H1 (cell line): ENCODE results near the gene SLC26A4. TPM values are rescaled to one million over a fixed set of nuclear protein-coding genes. Genes with fewer than 3 reads are reported as not detected.

ENCODE experiments used
- CBX8 ChIP-seq: fragments of 300-800, 300-1000 bp; sonication (generic); IDR thresholded peaks from 2 replicates; pipeline ENCODE4 v1.7.1; 2016; ENCODE audit warnings: low read depth, low read length, borderline replicate concordance
- CREB1 ChIP-seq: IDR thresholded peaks from 2 replicates; pipeline ENCODE4 v1.6.1; 2012; ENCODE audit warnings: inconsistent platforms
- CTBP2 ChIP-seq: IDR thresholded peaks from 2 replicates; pipeline ENCODE4 v1.7.0; 2011; ENCODE audit warnings: borderline replicate concordance, mild to moderate bottlenecking, moderate library complexity, mixed read lengths, low read length; ENCODE audit not compliant: insufficient read depth, insufficient read length
- KDM1A ChIP-seq: fragments of 200-600, 300-600 bp; sonication (generic); IDR thresholded peaks from 2 replicates; pipeline ENCODE4 v1.7.1; 2016; ENCODE audit warnings: mild to moderate bottlenecking, low read length, borderline replicate concordance
- NRF1 ChIP-seq: IDR thresholded peaks from 2 replicates; pipeline ENCODE4 v1.6.1; 2011; ENCODE audit warnings: mild to moderate bottlenecking, low read depth, low read length, improper control_type of control experiment
- PHF8 ChIP-seq: fragments of 200-600 bp; sonication (generic); conservative IDR thresholded peaks from 2 replicates; pipeline ENCODE4 v1.7.1; 2012; ENCODE audit warnings: low read depth, mild to moderate bottlenecking, inconsistent platforms, low read length, moderate library complexity
- RFX5 ChIP-seq: IDR thresholded peaks from 2 replicates; pipeline ENCODE4 v1.6.1; 2011; ENCODE audit warnings: low read depth, low read length, improper control_type of control experiment, borderline replicate concordance
- SIRT6 ChIP-seq: IDR thresholded peaks from one replicate; pipeline ENCODE4 v1.7.1; 2012; ENCODE audit warnings: low read length, inconsistent platforms
- SIX5 ChIP-seq: IDR thresholded peaks from 2 replicates; pipeline ENCODE4 v1.6.1; 2011; ENCODE audit warnings: mild to moderate bottlenecking, low read depth, low read length
- polyA plus RNA-seq, 7 experiments: library from polyadenylated mRNA; depleted of rRNA in 3 of 7; stranded (reverse) in 5 of 7; unstranded in 2 of 7; fragments of >200 nt in 5 of 7; fragments of 200-250 nt in 2 of 7; gene quantifications; 1 replicate in 5 of 7; 2 replicates in 1 of 7; 4 replicates in 1 of 7; pipeline versions ENCODE4 v1.2.1 to v1.2.3, GENCODE V29; 2011 to 2013; ENCODE audit warnings: missing spikeins in 2 of 7, mixed read lengths in 2 of 7
- total RNA-seq: library from RNA; stranded (reverse); fragmentation: NEBNext Ultra II Directional; extraction: Animal tissue kit (Norgen Biotek cat#: 25700); gene quantifications from 2 replicates; pipeline ENCODE4 v1.2.1, GENCODE V29; 2021
- TF ChIP-seq, protein P1 (sequence below): fragments of 300-600 bp; sonication (generic); IDR thresholded peaks from 2 replicates; pipeline ENCODE4 v1.7.1; 2012; ENCODE audit warnings: low read length, moderate library complexity, mild to moderate bottlenecking, inconsistent platforms; ENCODE audit not compliant: insufficient replicate concordance

SLC26A4 gene
- total and polyA plus RNA-seq, 2 of the 8 experiments (the other 6 are each of a cell fraction or from before 2014, with no cell fraction given) = 0.11 to 0.35 TPM

DNA sequence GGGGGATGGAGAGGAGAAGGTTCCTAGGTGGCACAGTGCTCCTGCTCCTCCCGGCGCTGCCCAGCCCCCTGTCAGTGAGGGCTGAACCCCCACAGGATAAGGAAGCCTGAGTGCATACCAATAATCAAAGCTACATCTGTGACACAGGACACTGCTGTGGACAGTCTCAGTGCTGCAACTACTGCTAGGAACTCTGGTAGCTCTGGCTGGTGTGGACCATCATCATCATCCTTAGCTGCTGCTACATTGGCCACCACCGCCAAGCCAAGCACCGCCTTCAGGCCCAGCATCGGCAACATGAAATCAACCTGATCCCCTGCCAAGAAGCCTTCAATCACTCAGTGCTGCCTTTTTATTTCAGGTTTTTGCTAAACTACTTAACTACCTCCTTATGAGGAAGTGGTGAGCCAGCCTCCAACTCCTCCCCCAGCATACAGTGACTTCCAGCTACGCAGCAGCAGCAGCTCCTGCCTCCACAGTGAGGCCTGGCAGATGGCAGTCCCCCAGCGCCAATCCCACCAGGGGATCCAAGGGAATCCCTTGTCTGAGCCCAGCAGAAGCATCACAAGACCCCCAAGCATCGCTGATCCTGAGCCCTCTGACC, 32.1 kb upstream of the SLC26A4 start (continued):
- TF ChIP-seq, protein P1, sequence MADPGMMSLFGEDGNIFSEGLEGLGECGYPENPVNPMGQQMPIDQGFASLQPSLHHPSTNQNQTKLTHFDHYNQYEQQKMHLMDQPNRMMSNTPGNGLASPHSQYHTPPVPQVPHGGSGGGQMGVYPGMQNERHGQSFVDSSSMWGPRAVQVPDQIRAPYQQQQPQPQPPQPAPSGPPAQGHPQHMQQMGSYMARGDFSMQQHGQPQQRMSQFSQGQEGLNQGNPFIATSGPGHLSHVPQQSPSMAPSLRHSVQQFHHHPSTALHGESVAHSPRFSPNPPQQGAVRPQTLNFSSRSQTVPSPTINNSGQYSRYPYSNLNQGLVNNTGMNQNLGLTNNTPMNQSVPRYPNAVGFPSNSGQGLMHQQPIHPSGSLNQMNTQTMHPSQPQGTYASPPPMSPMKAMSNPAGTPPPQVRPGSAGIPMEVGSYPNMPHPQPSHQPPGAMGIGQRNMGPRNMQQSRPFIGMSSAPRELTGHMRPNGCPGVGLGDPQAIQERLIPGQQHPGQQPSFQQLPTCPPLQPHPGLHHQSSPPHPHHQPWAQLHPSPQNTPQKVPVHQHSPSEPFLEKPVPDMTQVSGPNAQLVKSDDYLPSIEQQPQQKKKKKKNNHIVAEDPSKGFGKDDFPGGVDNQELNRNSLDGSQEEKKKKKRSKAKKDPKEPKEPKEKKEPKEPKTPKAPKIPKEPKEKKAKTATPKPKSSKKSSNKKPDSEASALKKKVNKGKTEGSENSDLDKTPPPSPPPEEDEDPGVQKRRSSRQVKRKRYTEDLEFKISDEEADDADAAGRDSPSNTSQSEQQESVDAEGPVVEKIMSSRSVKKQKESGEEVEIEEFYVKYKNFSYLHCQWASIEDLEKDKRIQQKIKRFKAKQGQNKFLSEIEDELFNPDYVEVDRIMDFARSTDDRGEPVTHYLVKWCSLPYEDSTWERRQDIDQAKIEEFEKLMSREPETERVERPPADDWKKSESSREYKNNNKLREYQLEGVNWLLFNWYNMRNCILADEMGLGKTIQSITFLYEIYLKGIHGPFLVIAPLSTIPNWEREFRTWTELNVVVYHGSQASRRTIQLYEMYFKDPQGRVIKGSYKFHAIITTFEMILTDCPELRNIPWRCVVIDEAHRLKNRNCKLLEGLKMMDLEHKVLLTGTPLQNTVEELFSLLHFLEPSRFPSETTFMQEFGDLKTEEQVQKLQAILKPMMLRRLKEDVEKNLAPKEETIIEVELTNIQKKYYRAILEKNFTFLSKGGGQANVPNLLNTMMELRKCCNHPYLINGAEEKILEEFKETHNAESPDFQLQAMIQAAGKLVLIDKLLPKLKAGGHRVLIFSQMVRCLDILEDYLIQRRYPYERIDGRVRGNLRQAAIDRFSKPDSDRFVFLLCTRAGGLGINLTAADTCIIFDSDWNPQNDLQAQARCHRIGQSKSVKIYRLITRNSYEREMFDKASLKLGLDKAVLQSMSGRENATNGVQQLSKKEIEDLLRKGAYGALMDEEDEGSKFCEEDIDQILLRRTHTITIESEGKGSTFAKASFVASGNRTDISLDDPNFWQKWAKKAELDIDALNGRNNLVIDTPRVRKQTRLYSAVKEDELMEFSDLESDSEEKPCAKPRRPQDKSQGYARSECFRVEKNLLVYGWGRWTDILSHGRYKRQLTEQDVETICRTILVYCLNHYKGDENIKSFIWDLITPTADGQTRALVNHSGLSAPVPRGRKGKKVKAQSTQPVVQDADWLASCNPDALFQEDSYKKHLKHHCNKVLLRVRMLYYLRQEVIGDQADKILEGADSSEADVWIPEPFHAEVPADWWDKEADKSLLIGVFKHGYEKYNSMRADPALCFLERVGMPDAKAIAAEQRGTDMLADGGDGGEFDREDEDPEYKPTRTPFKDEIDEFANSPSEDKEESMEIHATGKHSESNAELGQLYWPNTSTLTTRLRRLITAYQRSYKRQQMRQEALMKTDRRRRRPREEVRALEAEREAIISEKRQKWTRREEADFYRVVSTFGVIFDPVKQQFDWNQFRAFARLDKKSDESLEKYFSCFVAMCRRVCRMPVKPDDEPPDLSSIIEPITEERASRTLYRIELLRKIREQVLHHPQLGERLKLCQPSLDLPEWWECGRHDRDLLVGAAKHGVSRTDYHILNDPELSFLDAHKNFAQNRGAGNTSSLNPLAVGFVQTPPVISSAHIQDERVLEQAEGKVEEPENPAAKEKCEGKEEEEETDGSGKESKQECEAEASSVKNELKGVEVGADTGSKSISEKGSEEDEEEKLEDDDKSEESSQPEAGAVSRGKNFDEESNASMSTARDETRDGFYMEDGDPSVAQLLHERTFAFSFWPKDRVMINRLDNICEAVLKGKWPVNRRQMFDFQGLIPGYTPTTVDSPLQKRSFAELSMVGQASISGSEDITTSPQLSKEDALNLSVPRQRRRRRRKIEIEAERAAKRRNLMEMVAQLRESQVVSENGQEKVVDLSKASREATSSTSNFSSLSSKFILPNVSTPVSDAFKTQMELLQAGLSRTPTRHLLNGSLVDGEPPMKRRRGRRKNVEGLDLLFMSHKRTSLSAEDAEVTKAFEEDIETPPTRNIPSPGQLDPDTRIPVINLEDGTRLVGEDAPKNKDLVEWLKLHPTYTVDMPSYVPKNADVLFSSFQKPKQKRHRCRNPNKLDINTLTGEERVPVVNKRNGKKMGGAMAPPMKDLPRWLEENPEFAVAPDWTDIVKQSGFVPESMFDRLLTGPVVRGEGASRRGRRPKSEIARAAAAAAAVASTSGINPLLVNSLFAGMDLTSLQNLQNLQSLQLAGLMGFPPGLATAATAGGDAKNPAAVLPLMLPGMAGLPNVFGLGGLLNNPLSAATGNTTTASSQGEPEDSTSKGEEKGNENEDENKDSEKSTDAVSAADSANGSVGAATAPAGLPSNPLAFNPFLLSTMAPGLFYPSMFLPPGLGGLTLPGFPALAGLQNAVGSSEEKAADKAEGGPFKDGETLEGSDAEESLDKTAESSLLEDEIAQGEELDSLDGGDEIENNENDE = no peak
- TF ChIP-seq CREB1 (no peak), SIRT6 (no peak), SIX5 (no peak), CBX8 (no peak), KDM1A (no peak), CTBP2 (no peak), PHF8 (no peak), NRF1 (no peak), RFX5 (no peak)
